MCF 10A (cell line): ENCODE results near the gene SNAP91. TPM values are rescaled to one million over a fixed set of nuclear protein-coding genes. Genes with fewer than 3 reads are reported as not detected.

Experiments
- Bru-seq: library from RNA; stranded (reverse); fragments of 400-500 nt; gene quantifications from one replicate; lab custom pipeline; 2021; lab: Mats Ljungman, UMichigan
- BruChase-seq, 2 experiments: library from RNA; stranded (reverse); fragments of 400-500 nt; gene quantifications; one replicate each; lab custom pipeline; 2021; lab: Mats Ljungman, UMichigan
- BruUV-seq: library from RNA; stranded (reverse); fragments of 400-500 nt; replicated peaks from 2 replicates; lab custom pipeline; 2021; lab: Mats Ljungman, UMichigan
- CTCF ChIA-PET: fragments of 300-600 bp; sonication (Branson Sonifier 250); formaldehyde crosslinking; extraction: SDS; loops from one replicate; lab custom pipeline; 2021; ENCODE audit warnings: antibody characterized with exemption, inconsistent platforms; lab: Yijun Ruan, JAX
- POLR2A ChIA-PET: fragments of 300-600, 350-650 bp; sonication (Branson Sonifier 250); formaldehyde crosslinking; extraction: SDS; loops from one replicate; lab custom pipeline; 2020; ENCODE audit warnings: antibody characterized with exemption, inconsistent platforms; lab: Yijun Ruan, JAX
- DNase-seq: peaks from one replicate; pipeline ENCODE4 v3.0.0-alpha.2; 2018; ENCODE audit not compliant: unreplicated experiment
- H3K27ac Mint-ChIP-seq: one replicate; pipeline ENCODE4 v1.8.0; 2022; ENCODE audit warnings: mild to moderate bottlenecking, low read depth, mixed read lengths; ENCODE audit not compliant: unreplicated experiment
- H3K27me3 Mint-ChIP-seq: one replicate; pipeline ENCODE4 v1.8.0; 2022; ENCODE audit warnings: mixed read lengths; ENCODE audit not compliant: insufficient read depth, unreplicated experiment
- H3K36me3 Mint-ChIP-seq: one replicate; pipeline ENCODE4 v1.8.0; 2022; ENCODE audit warnings: mild to moderate bottlenecking, moderate library complexity, mixed read lengths; ENCODE audit not compliant: insufficient read depth, unreplicated experiment
- H3K4me1 Mint-ChIP-seq: one replicate; pipeline ENCODE4 v1.8.0; 2022; ENCODE audit warnings: mixed read lengths; ENCODE audit not compliant: insufficient read depth, unreplicated experiment
- H3K4me3 Mint-ChIP-seq: one replicate; pipeline ENCODE4 v1.8.0; 2022; ENCODE audit warnings: mild to moderate bottlenecking, moderate library complexity, mixed read lengths; ENCODE audit not compliant: unreplicated experiment
- H3K9me3 Mint-ChIP-seq: one replicate; pipeline ENCODE4 v1.8.0; 2022; ENCODE audit warnings: mixed read lengths; ENCODE audit not compliant: unreplicated experiment
- CTCF ChIP-seq: fragments of 200-600 bp; IDR thresholded peaks from one replicate; pipeline ENCODE4 v1.8.0; 2022; ENCODE audit warnings: antibody characterized with exemption, mild to moderate bottlenecking; ENCODE audit not compliant: unreplicated experiment
- intact Hi-C: fragments of 100-400 bp; cut with micrococcal nuclease; formaldehyde crosslinking; loops from 2 replicates; pipeline ENCODE4 v1.14.1; 2022
- long read RNA-seq: library from polyadenylated mRNA; stranded (forward); transcript quantifications from one replicate; pipeline ENCODE4 v2.0.0, GENCODE V29; 2022
- total RNA-seq: library from RNA; stranded (reverse); gene quantifications from 2 replicates; pipeline ENCODE4 v1.2.3, GENCODE V29; 2022

SNAP91 gene, protein sequence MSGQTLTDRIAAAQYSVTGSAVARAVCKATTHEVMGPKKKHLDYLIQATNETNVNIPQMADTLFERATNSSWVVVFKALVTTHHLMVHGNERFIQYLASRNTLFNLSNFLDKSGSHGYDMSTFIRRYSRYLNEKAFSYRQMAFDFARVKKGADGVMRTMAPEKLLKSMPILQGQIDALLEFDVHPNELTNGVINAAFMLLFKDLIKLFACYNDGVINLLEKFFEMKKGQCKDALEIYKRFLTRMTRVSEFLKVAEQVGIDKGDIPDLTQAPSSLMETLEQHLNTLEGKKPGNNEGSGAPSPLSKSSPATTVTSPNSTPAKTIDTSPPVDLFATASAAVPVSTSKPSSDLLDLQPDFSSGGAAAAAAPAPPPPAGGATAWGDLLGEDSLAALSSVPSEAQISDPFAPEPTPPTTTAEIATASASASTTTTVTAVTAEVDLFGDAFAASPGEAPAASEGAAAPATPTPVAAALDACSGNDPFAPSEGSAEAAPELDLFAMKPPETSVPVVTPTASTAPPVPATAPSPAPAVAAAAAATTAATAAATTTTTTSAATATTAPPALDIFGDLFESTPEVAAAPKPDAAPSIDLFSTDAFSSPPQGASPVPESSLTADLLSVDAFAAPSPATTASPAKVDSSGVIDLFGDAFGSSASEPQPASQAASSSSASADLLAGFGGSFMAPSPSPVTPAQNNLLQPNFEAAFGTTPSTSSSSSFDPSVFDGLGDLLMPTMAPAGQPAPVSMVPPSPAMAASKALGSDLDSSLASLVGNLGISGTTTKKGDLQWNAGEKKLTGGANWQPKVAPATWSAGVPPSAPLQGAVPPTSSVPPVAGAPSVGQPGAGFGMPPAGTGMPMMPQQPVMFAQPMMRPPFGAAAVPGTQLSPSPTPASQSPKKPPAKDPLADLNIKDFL
- total RNA-seq (not detected in 2 replicates), Bru-seq, nascent RNA (percentile 9 among the genes with signal in this experiment), BruChase-seq, experiment 1, labeled RNA remaining after a 6-hour chase (percentile 4 among the genes with signal in this experiment), BruChase-seq, experiment 2, labeled RNA remaining after a 2-hour chase (percentile 6 among the genes with signal in this experiment)
- long read RNA-seq, result 0 reads

- BruUV-seq, result no TSS peak
- H3K27ac Mint-ChIP-seq, result no peak within 1 kb of the TSS
- intact Hi-C loops, result no loop called here
- H3K4me1 Mint-ChIP-seq, result no peaks in the 10 kb centered on the region
- no peak for TF ChIP-seq CTCF
- peaks cover 15% of the 10 kb centered on the region for H3K9me3 Mint-ChIP-seq
- H3K27me3 Mint-ChIP-seq, result peaks cover 44% of the 10 kb centered on the region
- CTCF ChIA-PET, result interaction anchor here (0.6 to 1.5 kb wide), 4 partner anchors 58 to 1344 kb away, joined by 3 to 4 read pairs (median 4); no protein-coding TSS in a partner anchor
- H3K36me3 Mint-ChIP-seq, result no peaks in the 10 kb centered on the region
- POLR2A ChIA-PET, result interaction anchor here (0.9 kb wide), 1 partner anchor 16 kb away, joined by 6 read pairs; no protein-coding TSS in a partner anchor
- peak; percentile 26 for DNase-seq
- H3K4me3 Mint-ChIP-seq, result peak within 1 kb of the TSS; percentile 68
Observed at GRCh38 chr6:83708970-83709747, at the start of gene SNAP91. TSS of gene SNAP91 (minus strand) at chr6:83709101. CDS start at chr6:83707927, 1,174 bp downstream.

DNA sequence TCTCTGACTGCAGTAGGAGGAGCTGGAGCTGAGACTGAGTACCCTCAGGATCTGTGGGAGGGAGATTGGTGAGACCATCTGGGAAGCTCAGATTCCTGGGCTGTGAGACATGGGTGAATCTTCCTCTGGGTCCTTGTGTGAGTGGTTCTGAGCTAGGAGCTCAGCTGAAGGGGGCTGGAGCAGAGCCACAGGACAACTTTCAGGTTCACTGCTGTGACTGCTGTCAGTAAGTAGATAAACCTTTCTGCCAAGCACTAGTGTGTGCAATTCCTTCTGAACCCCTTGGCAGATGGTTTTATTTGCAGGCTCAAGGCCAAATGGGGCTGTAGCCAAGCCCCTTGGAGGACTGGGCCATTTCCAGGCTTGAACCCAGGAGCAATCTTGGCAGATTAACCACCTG is 49.6 kb upstream of the SNAP91 start:
- Mint-ChIP-seq H3K27ac (no peak overlapping the region), H3K4me1 (no peaks in the 10 kb centered on the region), H3K27me3 (peaks cover 39% of the 10 kb centered on the region), H3K9me3 (peaks cover 31% of the 10 kb centered on the region), H3K36me3 (no peaks in the 10 kb centered on the region), H3K4me3 (no peak overlapping the region)
- ChIA-PET POLR2A (no interaction called here), CTCF (no interaction called here)
- no peak for TF ChIP-seq CTCF
- intact Hi-C loops, result no loop called here
- DNase-seq, result no peak
- no TSS peak for BruUV-seq

DNA sequence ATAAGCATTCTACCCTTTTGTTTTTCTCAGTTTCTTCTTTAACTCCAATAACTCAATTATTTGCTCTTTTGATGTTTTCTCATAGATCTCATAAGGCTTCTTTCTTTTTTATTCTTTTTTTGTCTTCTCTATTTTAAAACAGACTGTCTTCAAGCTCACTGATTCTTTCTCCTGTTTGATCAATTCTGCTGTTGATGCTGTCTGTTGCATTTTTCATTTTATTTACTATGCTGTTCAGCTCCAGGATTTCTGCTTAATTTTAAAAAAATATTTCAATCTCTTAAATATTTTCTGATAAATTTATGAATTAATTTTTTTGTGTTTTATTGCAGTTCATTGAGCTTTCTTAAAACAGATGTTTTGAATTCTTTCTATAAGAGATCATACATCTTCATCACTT is 48.1 kb upstream of the SNAP91 start:
- H3K27ac Mint-ChIP-seq, result no peak overlapping the region
- no peaks in the 10 kb centered on the region for H3K4me1 Mint-ChIP-seq
- H3K27me3 Mint-ChIP-seq, result peaks cover 24% of the 10 kb centered on the region
- intact Hi-C loops, result no loop called here
- peaks cover 33% of the 10 kb centered on the region for H3K9me3 Mint-ChIP-seq
- no peak for TF ChIP-seq CTCF
- H3K4me3 Mint-ChIP-seq, result no peak overlapping the region
- ChIA-PET POLR2A (no interaction called here), CTCF (interaction anchor here (0.7 kb wide), 1 partner anchor 9 kb away, joined by 3 read pairs; no protein-coding TSS in a partner anchor)
- DNase-seq, result no peak
- no TSS peak for BruUV-seq
- H3K36me3 Mint-ChIP-seq, result no peaks in the 10 kb centered on the region
